ENCODE results near the gene PRPSAP1. TPM values are rescaled to one million over a fixed set of nuclear protein-coding genes. Genes with fewer than 3 reads are reported as not detected.
A peak's percentile ranks its signal among the peaks of the same experiment; 100 is the strongest.

Gene PRPSAP1, protein sequence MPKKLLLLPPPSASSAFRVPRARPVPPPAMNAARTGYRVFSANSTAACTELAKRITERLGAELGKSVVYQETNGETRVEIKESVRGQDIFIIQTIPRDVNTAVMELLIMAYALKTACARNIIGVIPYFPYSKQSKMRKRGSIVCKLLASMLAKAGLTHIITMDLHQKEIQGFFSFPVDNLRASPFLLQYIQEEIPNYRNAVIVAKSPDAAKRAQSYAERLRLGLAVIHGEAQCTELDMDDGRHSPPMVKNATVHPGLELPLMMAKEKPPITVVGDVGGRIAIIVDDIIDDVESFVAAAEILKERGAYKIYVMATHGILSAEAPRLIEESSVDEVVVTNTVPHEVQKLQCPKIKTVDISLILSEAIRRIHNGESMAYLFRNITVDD
- total RNA-seq = 71.8 and 129 TPM in 2 replicates

- peak; percentile 73 to 92 for DNase-seq (ENCODE audit: low read depth in 2 of 2)
Observed at GRCh38 chr17:76353599-76354316, at the start of gene PRPSAP1. PRPSAP1 (minus strand) TSS chr17:76353916; CDS start chr17:76353703, 213 bp downstream.

DNA sequence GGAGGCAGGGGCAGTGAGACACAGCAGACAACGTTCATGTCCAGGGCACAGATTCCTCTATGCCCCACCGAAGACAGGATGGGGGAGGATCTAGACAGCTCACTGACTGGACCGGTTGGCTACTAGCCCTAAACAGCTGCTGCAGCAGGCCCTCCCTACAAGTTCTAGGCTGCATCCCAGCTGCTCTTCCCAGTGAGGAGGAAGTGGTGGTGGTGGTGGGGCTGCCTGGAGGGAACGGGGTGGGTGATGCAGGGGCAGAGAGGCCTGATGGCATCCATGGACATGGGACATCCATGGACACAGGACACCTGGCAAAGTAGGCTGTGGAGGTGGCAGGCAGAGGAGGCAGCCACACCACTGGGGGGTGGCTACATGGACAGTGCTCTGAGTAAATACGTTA is 49.0 kb upstream of the PRPSAP1 start:
- no peak for DNase-seq (ENCODE audit: low read depth in 2 of 2)

DNA sequence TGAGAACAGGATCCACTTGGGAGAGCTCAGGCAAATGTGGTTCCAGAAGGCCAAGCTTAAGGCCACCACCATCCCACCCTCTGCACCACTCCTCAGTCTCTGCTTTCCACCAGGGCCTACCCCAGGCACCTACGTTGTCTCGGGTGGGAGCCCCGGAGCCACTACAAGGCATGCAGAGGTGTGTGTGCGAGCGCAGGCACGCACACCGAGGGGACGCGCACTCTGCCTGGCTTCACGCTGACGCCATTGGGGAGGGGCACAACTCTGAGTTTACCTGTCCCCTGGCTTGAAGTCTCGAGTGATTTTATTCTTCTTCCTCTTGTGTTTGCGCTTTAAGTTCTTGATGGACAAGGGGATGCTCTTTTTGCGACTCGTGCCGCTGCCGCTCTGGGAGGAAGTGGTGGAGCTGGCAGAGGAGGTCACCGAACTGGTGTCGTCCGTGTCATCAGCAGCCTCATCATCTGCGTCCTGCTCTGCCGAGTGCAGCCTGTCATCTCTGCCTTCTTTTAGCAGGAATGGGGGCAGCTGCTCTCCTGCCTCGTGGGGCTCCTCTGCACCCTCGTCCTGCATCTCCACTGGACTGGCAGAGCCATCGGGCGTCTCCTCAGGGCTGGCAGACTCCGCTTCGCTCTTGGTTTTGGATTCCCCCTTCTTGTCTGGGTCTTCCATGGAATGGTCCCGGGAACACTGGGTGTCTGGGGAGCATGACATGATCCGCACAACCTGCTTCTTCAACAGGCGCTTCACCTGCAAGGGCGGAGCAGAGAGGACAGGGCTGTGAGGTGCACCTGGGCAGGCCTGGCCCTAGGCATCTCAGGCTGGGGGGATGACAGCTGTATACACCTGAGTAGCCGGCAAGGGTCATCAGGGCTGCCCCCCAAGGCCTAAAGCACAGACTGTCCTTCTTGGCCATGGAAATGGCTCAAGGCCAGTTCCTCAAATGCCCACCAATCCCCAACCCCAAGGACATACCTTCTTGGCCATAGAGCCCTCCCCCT is 45.8 kb upstream of the PRPSAP1 start:
- DNase-seq (ENCODE audit: low read depth in 2 of 2) = no peak

DNA sequence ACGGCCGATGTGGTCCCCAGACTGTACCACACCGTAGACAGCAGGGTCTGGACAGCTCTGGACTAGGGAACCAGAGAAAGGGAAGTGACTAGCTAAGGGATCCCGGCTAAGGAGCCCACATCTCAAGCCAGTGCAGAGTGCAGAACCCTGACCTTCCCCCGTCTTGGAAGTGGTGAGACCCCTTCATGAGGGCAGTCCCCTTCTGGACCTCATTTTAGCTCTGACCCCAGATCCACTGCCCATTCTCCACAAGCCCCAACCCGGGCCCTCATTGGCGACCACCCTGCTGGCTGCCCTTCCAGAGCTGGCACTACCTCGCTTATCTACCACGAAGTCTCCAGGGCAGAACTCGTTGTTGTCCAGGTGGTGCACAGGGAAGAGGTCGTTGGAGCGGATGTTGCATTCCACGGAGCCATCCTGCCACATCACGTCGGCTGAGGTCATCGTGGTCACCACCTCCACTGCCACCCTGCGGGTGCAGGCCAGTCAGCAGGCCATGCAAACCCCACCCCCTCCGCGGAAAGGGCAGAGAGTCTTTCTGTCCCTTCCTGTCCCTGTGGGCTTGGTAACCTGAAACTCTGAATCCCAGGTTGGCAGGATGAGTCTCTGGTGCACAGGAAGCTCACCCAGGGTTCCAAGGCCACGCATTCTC is 44.9 kb upstream of the PRPSAP1 start:
- no peak for DNase-seq (ENCODE audit: low read depth in 2 of 2)

DNA sequence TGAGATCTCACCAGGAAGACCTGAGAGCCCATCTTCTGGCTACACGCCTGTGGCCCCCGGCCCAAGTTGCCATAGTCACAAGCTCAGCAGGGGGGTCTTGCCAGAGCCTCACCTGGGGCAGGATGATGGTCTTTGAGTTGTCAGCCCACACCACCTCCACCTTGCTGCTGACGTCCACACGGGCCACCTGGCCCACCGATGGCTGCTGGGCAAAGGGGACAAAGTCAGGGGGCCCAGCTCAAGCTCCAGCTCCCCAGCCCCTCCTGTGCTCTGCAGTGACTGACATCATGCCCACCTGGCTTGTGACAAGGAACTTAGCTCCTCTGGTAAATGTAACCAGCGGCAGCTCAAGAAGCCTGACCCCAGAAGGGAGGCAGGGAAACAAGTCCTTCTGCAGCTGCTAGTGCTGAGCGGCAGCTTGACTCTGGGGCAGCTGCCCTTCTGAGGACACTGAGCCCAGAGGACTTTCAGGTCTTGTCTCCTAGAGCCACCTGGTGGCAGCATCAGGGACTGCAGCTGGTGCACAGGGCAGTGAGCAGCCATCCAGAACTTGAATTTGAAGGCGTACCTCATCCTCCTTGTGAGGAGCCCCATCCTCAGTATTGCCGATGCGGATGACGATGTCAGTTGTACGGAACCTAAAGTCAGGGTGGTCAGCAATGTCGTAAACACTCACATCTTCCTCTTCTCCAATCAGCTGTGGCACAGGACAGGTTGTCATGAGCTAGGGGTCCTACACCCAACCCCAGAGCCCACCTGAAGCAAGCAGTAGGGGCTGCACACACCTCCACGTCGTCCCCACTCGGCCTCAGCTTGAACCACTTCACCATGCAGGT is 44.2 kb upstream of the PRPSAP1 start:
- DNase-seq (ENCODE audit: low read depth in 2 of 2) = peak; percentile 77 to 86

DNA sequence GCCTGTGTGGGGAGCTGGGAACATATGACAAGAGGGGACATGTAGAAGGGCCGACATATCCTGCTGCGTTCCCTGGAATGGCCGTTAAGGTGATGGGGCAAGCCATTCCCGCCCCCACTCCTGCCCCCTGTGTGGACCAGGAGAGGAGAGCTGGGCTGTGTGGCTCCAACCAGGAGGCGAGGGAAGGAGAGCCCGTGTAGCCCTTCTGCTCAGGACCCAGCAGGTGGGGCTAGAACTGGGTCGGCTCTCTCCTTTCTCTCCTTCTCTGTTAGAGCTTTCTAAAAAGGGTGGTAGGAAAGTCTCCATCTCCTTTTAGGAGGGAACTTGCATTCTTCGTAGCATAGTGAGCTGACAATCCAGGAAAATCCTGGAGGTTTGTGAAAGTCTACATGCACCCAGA is 43.5 kb upstream of the PRPSAP1 start:
- no peak for DNase-seq (ENCODE audit: low read depth in 2 of 2)

DNA sequence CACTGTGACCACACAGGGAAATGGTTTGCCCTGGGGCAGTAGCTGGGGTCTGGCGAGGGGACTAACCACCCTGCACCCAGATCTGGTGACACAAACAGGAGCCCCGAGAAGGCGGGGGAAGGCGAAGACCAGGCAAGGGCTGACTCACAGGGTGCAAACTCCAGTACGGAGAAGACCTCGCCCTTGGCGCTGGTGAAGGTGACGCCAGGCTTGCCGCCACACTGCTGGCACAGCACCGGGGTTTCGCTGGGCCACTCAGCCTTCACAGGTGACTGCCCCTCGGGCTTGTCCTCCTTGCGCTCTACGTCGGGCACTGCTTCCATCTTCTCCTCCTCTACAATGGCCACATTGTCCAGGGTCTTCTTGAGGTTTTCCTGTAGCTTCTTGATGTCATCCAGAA is 42.3 kb upstream of the PRPSAP1 start:
- no peak for DNase-seq (ENCODE audit: low read depth in 2 of 2)

DNA sequence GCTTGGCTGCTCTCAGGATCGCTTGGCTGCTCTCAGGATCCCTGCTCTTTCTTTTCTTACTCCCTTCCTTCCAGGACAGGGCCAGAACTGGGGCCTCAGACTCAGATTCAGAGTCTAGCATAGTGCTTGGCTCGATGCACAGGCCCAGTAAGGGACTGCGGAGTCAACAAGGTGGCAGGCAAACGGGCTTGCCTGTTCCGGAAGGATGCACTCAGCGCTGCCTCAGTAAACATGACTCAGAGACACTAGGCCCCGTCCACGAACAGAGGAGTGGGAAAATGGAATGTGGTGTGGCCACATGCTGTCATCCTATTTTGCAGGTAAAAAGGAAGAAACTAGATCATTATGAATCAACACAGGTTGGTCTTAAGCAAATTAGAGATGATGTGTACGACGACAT is 40.5 kb upstream of the PRPSAP1 start:
- DNase-seq (ENCODE audit: low read depth in 2 of 2) = peak in 1 of 2 donors; percentile 34

GRCh38 chr17:76391200-76391715 is 37.5 kb upstream of the PRPSAP1 start:
- no peak for DNase-seq (ENCODE audit: low read depth in 2 of 2)

GRCh38 chr17:76390003-76390421 is 36.3 kb upstream of the PRPSAP1 start:
- DNase-seq (ENCODE audit: low read depth in 2 of 2) = no peak

DNA sequence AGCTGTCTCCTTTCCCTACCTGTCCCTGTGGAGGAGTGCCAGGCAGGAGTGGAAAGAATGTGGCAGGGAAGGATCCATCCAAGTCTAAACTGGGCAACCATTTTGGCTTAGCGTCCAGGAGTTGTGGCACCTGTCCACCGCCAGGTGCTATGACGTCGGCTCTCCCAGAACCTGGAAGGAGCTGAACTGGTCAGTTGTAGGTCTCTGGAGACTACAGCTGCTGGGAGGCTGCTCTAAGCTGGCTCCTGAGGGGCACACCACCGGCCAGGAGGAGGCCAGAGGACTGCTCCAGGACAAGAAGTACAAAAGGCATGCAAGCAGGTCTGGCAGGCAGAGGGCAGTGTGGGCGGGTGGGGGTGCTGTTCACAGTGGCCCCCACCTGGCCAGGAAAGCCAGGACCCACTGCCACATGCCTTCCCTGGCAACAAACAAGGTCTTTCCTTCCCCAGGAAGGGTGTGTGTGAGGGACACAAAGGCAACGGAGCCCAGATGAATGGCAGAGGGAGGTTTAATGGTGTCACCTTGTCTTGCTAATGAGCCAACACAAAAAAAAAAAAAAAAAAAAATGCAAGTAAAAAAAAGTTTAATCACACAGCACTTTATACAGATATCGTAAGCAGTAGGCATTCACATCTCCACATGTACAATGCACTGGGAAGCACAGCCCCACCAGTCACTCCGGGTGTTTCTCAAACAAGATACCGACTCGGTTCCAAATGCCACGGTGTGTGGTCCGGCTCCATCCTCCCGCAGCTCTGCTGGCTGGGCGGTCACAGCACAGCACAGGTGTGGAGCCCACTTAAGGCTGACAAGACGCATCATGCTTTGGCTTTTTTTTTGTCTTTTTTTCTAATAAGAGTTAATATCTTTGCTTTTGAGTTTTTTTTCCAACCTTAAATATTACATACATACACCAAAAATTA is 35.5 kb upstream of the PRPSAP1 start:
- peak; percentile 61 to 79 for DNase-seq (ENCODE audit: low read depth in 2 of 2)

- no peak for DNase-seq (ENCODE audit: low read depth in 2 of 2)
Observed at GRCh38 chr17:76386966-76387765, 33.5 kb upstream of the PRPSAP1 start.

DNA sequence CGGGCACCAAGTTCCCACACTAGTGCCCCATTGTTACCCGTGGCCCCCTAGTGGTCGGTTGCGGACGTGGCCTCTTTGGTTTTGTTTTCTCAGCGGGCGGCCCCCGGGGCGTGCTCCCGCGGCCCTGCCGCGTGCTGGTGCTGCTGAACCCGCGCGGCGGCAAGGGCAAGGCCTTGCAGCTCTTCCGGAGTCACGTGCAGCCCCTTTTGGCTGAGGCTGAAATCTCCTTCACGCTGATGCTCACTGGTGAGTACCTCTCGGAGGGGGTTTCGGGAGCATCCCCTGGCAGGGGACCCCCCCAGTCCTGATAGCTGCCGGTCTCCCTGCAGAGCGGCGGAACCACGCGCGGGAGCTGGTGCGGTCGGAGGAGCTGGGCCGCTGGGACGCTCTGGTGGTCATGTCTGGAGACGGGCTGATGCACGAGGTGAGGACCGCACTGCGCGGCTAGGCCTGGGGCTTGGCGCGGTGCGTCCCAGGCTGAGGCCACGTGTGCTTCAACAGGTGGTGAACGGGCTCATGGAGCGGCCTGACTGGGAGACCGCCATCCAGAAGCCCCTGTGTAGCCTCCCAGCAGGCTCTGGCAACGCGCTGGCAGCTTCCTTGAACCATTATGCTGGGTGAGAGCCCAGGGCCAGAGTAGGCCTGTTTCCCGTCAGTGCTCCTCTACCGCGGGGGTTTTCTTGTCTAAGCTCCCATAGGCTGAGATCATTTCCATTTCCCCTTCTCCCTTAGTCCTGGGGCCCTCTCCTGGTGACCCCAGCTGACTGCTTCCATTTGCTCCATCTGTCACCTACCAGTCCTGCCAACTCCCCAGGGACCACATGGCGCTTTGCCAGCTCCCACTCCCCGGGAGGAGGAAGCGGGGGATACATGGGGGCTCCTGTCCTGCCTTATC is 32.4 kb upstream of the PRPSAP1 start:
- peak in 1 of 2 donors; percentile 85 for DNase-seq (ENCODE audit: low read depth in 2 of 2)

DNA sequence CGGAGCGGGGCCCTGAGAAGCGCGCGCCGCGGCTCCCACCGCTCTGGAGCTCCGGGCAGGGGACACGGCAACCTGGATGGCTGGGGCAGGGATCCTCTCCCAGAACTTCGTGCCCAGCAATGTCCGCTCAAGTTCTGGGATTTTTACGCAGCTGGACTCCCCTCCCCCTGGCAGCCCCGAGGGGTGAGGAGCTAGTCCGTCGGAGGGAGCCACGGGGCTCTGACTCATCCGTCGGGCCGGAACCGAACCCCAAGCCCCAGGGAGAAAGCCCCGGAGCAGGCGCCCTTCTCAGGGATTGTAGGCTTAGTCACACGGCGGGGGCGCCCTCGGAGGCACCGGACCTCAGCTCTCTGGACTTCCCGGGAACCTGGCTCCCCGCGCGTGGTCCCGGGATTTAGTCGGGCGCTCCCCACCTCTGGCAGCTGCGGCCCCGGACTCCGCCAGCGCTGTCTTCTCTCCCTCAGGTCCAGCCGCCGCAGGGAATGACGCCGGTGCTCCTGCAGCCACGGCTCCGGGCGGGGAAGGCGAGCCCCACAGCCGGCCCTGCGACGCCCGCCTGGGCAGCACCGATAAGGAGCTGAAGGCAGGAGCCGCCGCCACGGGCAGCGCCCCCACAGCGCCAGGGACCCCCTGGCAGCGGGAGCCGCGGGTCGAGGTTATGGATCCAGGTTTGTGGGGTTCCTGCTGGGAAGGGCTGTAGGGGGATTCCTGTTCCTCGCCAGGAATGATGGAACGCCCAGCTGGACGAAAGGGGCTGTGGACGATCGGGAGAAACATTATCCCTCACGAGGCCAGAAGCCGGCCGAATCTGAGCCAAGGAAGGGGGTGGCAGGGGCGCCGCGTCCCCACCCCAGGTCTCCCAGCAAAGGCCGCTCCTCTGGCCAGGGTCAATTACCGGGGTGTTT is 31.5 kb upstream of the PRPSAP1 start:
- peak in 1 of 2 donors; percentile 84 for DNase-seq (ENCODE audit: low read depth in 2 of 2)

GRCh38 chr17:76384222-76384986 is 30.7 kb upstream of the PRPSAP1 start, which contains the start of gene SPHK1:
SPHK1 (plus strand) TSS chr17:76384609; CDS start chr17:76385645, 1,036 bp downstream.
- DNase-seq (ENCODE audit: low read depth in 2 of 2) = peak in 1 of 2 donors; percentile 84
